ENCODE data around the gene FGFRL1.

The FGFRL1 gene

DNA sequence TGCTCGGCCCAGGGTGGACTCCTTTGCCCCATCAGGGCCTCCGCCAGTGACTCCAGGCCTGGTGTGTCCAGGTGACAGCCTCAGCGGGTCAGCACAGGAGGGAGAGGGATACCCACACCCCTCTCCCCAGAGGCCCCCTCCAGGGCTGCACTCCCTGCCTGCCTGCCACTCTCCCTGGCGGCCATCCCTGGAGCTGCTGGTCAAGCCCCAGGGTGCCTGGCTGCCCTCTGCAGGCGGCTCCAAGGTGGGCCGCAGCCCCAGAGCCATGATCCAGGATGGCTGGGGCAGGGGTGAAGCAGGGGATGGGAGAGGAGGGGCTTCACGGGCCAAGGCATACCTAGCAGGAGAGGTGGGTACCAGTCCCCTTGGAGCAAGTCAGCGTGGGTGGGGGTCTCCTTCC is 3.8 kb downstream of the FGFRL1 start:
- no peak for TF ChIP-seq EZH2 (IDR thresholded peaks at IDR 0.05; ENCODE audit: borderline replicate concordance, low read length)
- TF ChIP-seq, protein P1, sequence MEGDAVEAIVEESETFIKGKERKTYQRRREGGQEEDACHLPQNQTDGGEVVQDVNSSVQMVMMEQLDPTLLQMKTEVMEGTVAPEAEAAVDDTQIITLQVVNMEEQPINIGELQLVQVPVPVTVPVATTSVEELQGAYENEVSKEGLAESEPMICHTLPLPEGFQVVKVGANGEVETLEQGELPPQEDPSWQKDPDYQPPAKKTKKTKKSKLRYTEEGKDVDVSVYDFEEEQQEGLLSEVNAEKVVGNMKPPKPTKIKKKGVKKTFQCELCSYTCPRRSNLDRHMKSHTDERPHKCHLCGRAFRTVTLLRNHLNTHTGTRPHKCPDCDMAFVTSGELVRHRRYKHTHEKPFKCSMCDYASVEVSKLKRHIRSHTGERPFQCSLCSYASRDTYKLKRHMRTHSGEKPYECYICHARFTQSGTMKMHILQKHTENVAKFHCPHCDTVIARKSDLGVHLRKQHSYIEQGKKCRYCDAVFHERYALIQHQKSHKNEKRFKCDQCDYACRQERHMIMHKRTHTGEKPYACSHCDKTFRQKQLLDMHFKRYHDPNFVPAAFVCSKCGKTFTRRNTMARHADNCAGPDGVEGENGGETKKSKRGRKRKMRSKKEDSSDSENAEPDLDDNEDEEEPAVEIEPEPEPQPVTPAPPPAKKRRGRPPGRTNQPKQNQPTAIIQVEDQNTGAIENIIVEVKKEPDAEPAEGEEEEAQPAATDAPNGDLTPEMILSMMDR (IDR thresholded peaks at IDR 0.05; ENCODE audit: low read length), result no peak
- no peak overlapping the region for H3K9ac ChIP-seq (ENCODE audit: low read length)

GRCh38 chr4:1015746-1016145 is 4.3 kb downstream of the FGFRL1 start:
- no peaks in the 10 kb centered on the region for H3K27me3 ChIP-seq (ENCODE audit: insufficient read depth, low read length)
- H3K9ac ChIP-seq (ENCODE audit: low read length), result no peak overlapping the region
- H3K9me2 ChIP-seq (ENCODE audit: low read depth, low read length), result no peaks in the 10 kb centered on the region
- no peaks in the 10 kb centered on the region for H3K9me3 ChIP-seq (ENCODE audit: low read length)
- H4K20me1 ChIP-seq (ENCODE audit: insufficient read depth, low read length), result no peaks in the 10 kb centered on the region
- H2AFZ ChIP-seq (ENCODE audit: low read length), result no peak overlapping the region
- H3K27ac ChIP-seq (ENCODE audit: low read depth, low read length, poor library complexity, severe bottlenecking), result no peak overlapping the region
- H3K4me2 ChIP-seq (ENCODE audit: low read length), result no peak overlapping the region
- no peaks in the 10 kb centered on the region for H3K4me1 ChIP-seq (ENCODE audit: insufficient read depth, low read length, severe bottlenecking)
- H3F3A ChIP-seq (ENCODE audit: insufficient read depth, low read length), result no peaks in the 10 kb centered on the region
- no peaks in the 10 kb centered on the region for H3K79me2 ChIP-seq (ENCODE audit: insufficient read depth, low read length)
- no peak overlapping the region for H3K4me3 ChIP-seq (ENCODE audit: low read depth, low read length, poor library complexity, severe bottlenecking)
- H3K36me3 ChIP-seq (ENCODE audit: insufficient read depth, low read length), result no peaks in the 10 kb centered on the region
- TF ChIP-seq EZH2 (IDR thresholded peaks at IDR 0.05; ENCODE audit: borderline replicate concordance, low read length), result no peak
- TF ChIP-seq, protein P1 (IDR thresholded peaks at IDR 0.05; ENCODE audit: low read length), result no peak

More for the DNA sequence above, 3.8 kb downstream of the FGFRL1 start:
- H4K20me1 ChIP-seq (ENCODE audit: insufficient read depth, low read length), result no peaks in the 10 kb centered on the region
- no peaks in the 10 kb centered on the region for H3K9me3 ChIP-seq (ENCODE audit: low read length)
- no peak overlapping the region for H2AFZ ChIP-seq (ENCODE audit: low read length)
- H3K4me3 ChIP-seq (ENCODE audit: low read depth, low read length, poor library complexity, severe bottlenecking), result no peak overlapping the region
- H3K4me1 ChIP-seq (ENCODE audit: insufficient read depth, low read length, severe bottlenecking), result peaks cover 2% of the 10 kb centered on the region
- H3K36me3 ChIP-seq (ENCODE audit: insufficient read depth, low read length), result no peaks in the 10 kb centered on the region
- no peaks in the 10 kb centered on the region for H3K79me2 ChIP-seq (ENCODE audit: insufficient read depth, low read length)
- no peak overlapping the region for H3K4me2 ChIP-seq (ENCODE audit: low read length)
- H3K27ac ChIP-seq (ENCODE audit: low read depth, low read length, poor library complexity, severe bottlenecking), result no peak overlapping the region
- H3F3A ChIP-seq (ENCODE audit: insufficient read depth, low read length), result no peaks in the 10 kb centered on the region
- no peaks in the 10 kb centered on the region for H3K27me3 ChIP-seq (ENCODE audit: insufficient read depth, low read length)
- H3K9me2 ChIP-seq (ENCODE audit: low read depth, low read length), result no peaks in the 10 kb centered on the region

GRCh38 chr4:1017211-1017610 is 5.8 kb downstream of the FGFRL1 start:
- Histone ChIP-seq H2AFZ (ENCODE audit: low read length) (no peak overlapping the region), H3K4me3 (ENCODE audit: low read depth, low read length, poor library complexity, severe bottlenecking) (no peak overlapping the region), H3F3A (ENCODE audit: insufficient read depth, low read length) (no peaks in the 10 kb centered on the region), H3K9me2 (ENCODE audit: low read depth, low read length) (no peaks in the 10 kb centered on the region), H3K27me3 (ENCODE audit: insufficient read depth, low read length) (no peaks in the 10 kb centered on the region), H3K9ac (ENCODE audit: low read length) (no peak overlapping the region), H3K79me2 (ENCODE audit: insufficient read depth, low read length) (no peaks in the 10 kb centered on the region), H3K4me1 (ENCODE audit: insufficient read depth, low read length, severe bottlenecking) (no peaks in the 10 kb centered on the region), H3K27ac (ENCODE audit: low read depth, low read length, poor library complexity, severe bottlenecking) (no peak overlapping the region), H3K9me3 (ENCODE audit: low read length) (no peaks in the 10 kb centered on the region), H3K4me2 (ENCODE audit: low read length) (no peak overlapping the region), H4K20me1 (ENCODE audit: insufficient read depth, low read length) (no peaks in the 10 kb centered on the region), H3K36me3 (ENCODE audit: insufficient read depth, low read length) (no peaks in the 10 kb centered on the region)
- no peak for TF ChIP-seq EZH2 (IDR thresholded peaks at IDR 0.05; ENCODE audit: borderline replicate concordance, low read length)
- TF ChIP-seq, protein P1 (IDR thresholded peaks at IDR 0.05; ENCODE audit: low read length), result no peak

All from OCI-LY1 (cell line).